Measurements from ENCODE around the gene NAALADL2. TPM values are rescaled to one million over a fixed set of nuclear protein-coding genes. Genes with fewer than 3 reads are reported as not detected.
A peak's percentile ranks its signal among the peaks of the same experiment; 100 is the strongest.

NAALADL2 gene
- total RNA-seq, 3 donors from 2014 or later = 18.4 to 43.9 (median 20.8) TPM

GRCh38 chr3:175335229-175335628 lies 476.1 kb downstream of the NAALADL2 start:
- intact Hi-C loops (cut with DNase I, micrococcal nuclease) = no loop called here
- ATAC-seq (no peak), DNase-seq (no peak)
- Histone ChIP-seq H3K4me1 (ENCODE audit: low read depth) (no peaks in the 10 kb centered on the region), H3K4me3 (no peak overlapping the region), H3K9me3 (no peaks in the 10 kb centered on the region), H3K36me3 (ENCODE audit: low read depth) (no peaks in the 10 kb centered on the region)
- no peak for TF ChIP-seq CTCF (IDR thresholded peaks at IDR 0.05)

- no peak for TF ChIP-seq CTCF (IDR thresholded peaks at IDR 0.05)
- no peaks in the 10 kb centered on the region for H3K36me3 ChIP-seq (ENCODE audit: low read depth)
- DNase-seq (peak in 1 of 3 donors; percentile 36), ATAC-seq (peak; percentile 74)
- no peaks in the 10 kb centered on the region for H3K4me1 ChIP-seq (ENCODE audit: low read depth)
- intact Hi-C loops (cut with DNase I, micrococcal nuclease) = no loop called here
- H3K4me3 ChIP-seq = no peak overlapping the region
- H3K9me3 ChIP-seq = no peaks in the 10 kb centered on the region
These were observed 477.4 kb downstream of the NAALADL2 start for GRCh38 chr3:175336406-175337133.

- no peaks in the 10 kb centered on the region for H3K9me3 ChIP-seq
- no peak for ATAC-seq
- no peak for DNase-seq
- TF ChIP-seq CTCF (IDR thresholded peaks at IDR 0.05) = no peak
- intact Hi-C loops (cut with DNase I, micrococcal nuclease) = no loop called here
- H3K4me3 ChIP-seq = no peak overlapping the region
- no peaks in the 10 kb centered on the region for H3K36me3 ChIP-seq (ENCODE audit: low read depth)
- H3K4me1 ChIP-seq (ENCODE audit: low read depth) = no peaks in the 10 kb centered on the region
These were observed 478.5 kb downstream of the NAALADL2 start for GRCh38 chr3:175337631-175338030.

- no peaks in the 10 kb centered on the region for H3K4me1 ChIP-seq (ENCODE audit: low read depth)
- H3K9me3 ChIP-seq = no peaks in the 10 kb centered on the region
- intact Hi-C loops (cut with DNase I, micrococcal nuclease) = no loop called here
- ATAC-seq = peak; percentile 93
- DNase-seq = peak in 1 of 3 donors; percentile 20
- no peak for TF ChIP-seq CTCF (IDR thresholded peaks at IDR 0.05)
- H3K4me3 ChIP-seq = no peak overlapping the region
- H3K36me3 ChIP-seq (ENCODE audit: low read depth) = no peaks in the 10 kb centered on the region
These were observed 479.8 kb downstream of the NAALADL2 start for GRCh38 chr3:175338775-175339535.

GRCh38 chr3:175340338-175341015 lies 481.3 kb downstream of the NAALADL2 start:
- intact Hi-C loops (cut with DNase I, micrococcal nuclease) = no loop called here

More at GRCh38 chr3:175340338-175341015, 481.3 kb downstream of the NAALADL2 start:
- no peak for TF ChIP-seq CTCF (IDR thresholded peaks at IDR 0.05)
- DNase-seq (no peak), ATAC-seq (no peak)
- Histone ChIP-seq H3K36me3 (ENCODE audit: low read depth) (no peaks in the 10 kb centered on the region), H3K4me3 (no peak overlapping the region), H3K4me1 (ENCODE audit: low read depth) (no peaks in the 10 kb centered on the region), H3K9me3 (no peaks in the 10 kb centered on the region)

Data from mucosa of descending colon (tissue), 3 donors.